ENCODE measurements around the gene DCST2.

GRCh38 chr1:155022927-155023236 is 10.7 kb downstream of the DCST2 start:
- TF ChIP-seq POLR2A (IDR thresholded peaks at IDR 0.05): no peak
- TF ChIP-seq, protein P1, sequence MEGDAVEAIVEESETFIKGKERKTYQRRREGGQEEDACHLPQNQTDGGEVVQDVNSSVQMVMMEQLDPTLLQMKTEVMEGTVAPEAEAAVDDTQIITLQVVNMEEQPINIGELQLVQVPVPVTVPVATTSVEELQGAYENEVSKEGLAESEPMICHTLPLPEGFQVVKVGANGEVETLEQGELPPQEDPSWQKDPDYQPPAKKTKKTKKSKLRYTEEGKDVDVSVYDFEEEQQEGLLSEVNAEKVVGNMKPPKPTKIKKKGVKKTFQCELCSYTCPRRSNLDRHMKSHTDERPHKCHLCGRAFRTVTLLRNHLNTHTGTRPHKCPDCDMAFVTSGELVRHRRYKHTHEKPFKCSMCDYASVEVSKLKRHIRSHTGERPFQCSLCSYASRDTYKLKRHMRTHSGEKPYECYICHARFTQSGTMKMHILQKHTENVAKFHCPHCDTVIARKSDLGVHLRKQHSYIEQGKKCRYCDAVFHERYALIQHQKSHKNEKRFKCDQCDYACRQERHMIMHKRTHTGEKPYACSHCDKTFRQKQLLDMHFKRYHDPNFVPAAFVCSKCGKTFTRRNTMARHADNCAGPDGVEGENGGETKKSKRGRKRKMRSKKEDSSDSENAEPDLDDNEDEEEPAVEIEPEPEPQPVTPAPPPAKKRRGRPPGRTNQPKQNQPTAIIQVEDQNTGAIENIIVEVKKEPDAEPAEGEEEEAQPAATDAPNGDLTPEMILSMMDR (IDR thresholded peaks at IDR 0.05): no peak
